H9 (cell line): ENCODE measurements around the gene SCUBE1. TPM values are rescaled to one million over a fixed set of nuclear protein-coding genes. Genes with fewer than 3 reads are reported as not detected.

ENCODE experiments used
- DNase-seq: peaks from one replicate; pipeline ENCODE4 v3.0.0-alpha.2; 2017
- H2AFZ ChIP-seq: one replicate; pipeline ENCODE4 v1.6.1; 2013; ENCODE audit warnings: mild to moderate bottlenecking, low read length, control low read depth, moderate library complexity
- H2AK5ac ChIP-seq: 2 replicates; pipeline ENCODE4 v1.6.1; 2013; ENCODE audit warnings: low read length, control low read depth, mixed read lengths; ENCODE audit not compliant: insufficient read length
- H2BK120ac ChIP-seq: one replicate; pipeline ENCODE4 v1.6.1; 2013; ENCODE audit warnings: low read depth, mild to moderate bottlenecking, low read length, control low read depth, inconsistent platforms; ENCODE audit not compliant: poor library complexity, severe bottlenecking
- H2BK12ac ChIP-seq: 2 replicates; pipeline ENCODE4 v1.6.1; 2013; ENCODE audit warnings: low read length, control low read depth, mixed read lengths, low read depth; ENCODE audit not compliant: insufficient read length
- H2BK15ac ChIP-seq: 2 replicates; pipeline ENCODE4 v1.6.1; 2013; ENCODE audit warnings: low read depth, low read length, control low read depth
- H2BK20ac ChIP-seq: one replicate; pipeline ENCODE4 v1.6.1; 2013; ENCODE audit warnings: low read depth, mild to moderate bottlenecking, low read length, control low read depth, inconsistent platforms; ENCODE audit not compliant: poor library complexity, severe bottlenecking
- H2BK5ac ChIP-seq: 2 replicates; pipeline ENCODE4 v1.6.1; 2013; ENCODE audit warnings: low read length, control low read depth, mixed read lengths; ENCODE audit not compliant: insufficient read length
- H3K14ac ChIP-seq: 2 replicates; pipeline ENCODE4 v1.6.1; 2013; ENCODE audit warnings: low read length, control low read depth; ENCODE audit not compliant: insufficient read depth
- H3K18ac ChIP-seq: 2 replicates; pipeline ENCODE4 v1.6.1; 2013; ENCODE audit warnings: low read depth, mild to moderate bottlenecking, mixed read lengths, low read length, control low read depth; ENCODE audit not compliant: insufficient read length
- H3K23ac ChIP-seq: 2 replicates; pipeline ENCODE4 v1.6.1; 2013; ENCODE audit warnings: low read length, control low read depth, mixed read lengths, low read depth; ENCODE audit not compliant: insufficient read length
- H3K23me2 ChIP-seq: 2 replicates; pipeline ENCODE4 v1.6.1; 2013; ENCODE audit warnings: low read depth, mild to moderate bottlenecking, mixed read lengths, low read length, control low read depth; ENCODE audit not compliant: insufficient read length, poor library complexity, severe bottlenecking
- H3K27ac ChIP-seq: 2 replicates; pipeline ENCODE4 v1.5.1; 2013; ENCODE audit warnings: low read length, control low read depth, mixed read lengths, low read depth; ENCODE audit not compliant: insufficient read length
- H3K27me3 ChIP-seq: 2 replicates; pipeline ENCODE4 v1.6.1; 2013; ENCODE audit warnings: low read length, control low read depth, inconsistent platforms; ENCODE audit not compliant: insufficient read depth
- H3K4ac ChIP-seq: 2 replicates; pipeline ENCODE4 v1.6.1; 2013; ENCODE audit warnings: low read depth, mild to moderate bottlenecking, control low read depth, inconsistent platforms, low read length, moderate library complexity
- H3K4me1 ChIP-seq: 2 replicates; pipeline ENCODE4 v1.6.1; 2013; ENCODE audit warnings: low read length, control low read depth, inconsistent platforms; ENCODE audit not compliant: insufficient read depth
- H3K4me2 ChIP-seq: 2 replicates; pipeline ENCODE4 v1.6.1; 2013; ENCODE audit warnings: low read length, control low read depth, mixed read lengths; ENCODE audit not compliant: insufficient read length, insufficient read depth
- H3K56ac ChIP-seq: 2 replicates; pipeline ENCODE4 v1.6.1; 2013; ENCODE audit warnings: low read depth, mild to moderate bottlenecking, mixed read lengths, low read length, control low read depth; ENCODE audit not compliant: insufficient read length
- H3K79me1 ChIP-seq: 2 replicates; pipeline ENCODE4 v1.6.1; 2013; ENCODE audit warnings: low read depth, mild to moderate bottlenecking, moderate library complexity, low read length, control low read depth, inconsistent platforms; ENCODE audit not compliant: insufficient read depth, poor library complexity, severe bottlenecking
- H3K79me2 ChIP-seq: 2 replicates; pipeline ENCODE4 v1.6.1; 2013; ENCODE audit warnings: low read length, control low read depth, inconsistent platforms; ENCODE audit not compliant: insufficient read depth
- H3K9ac ChIP-seq: 2 replicates; pipeline ENCODE4 v1.6.1; 2013; ENCODE audit warnings: low read length, control low read depth, mixed read lengths; ENCODE audit not compliant: insufficient read length; ENCODE audit errors: extremely low read depth
- H3K9me3 ChIP-seq: one replicate; pipeline ENCODE4 v1.6.1; 2013; ENCODE audit warnings: low read depth, low read length, inconsistent platforms; ENCODE audit not compliant: control insufficient read depth
- H3T11ph ChIP-seq: one replicate; pipeline ENCODE4 v1.6.1; 2013; ENCODE audit warnings: mild to moderate bottlenecking, low read length, control low read depth, inconsistent platforms
- H4K20me1 ChIP-seq: one replicate; pipeline ENCODE4 v1.6.1; 2013; ENCODE audit not compliant: control insufficient read depth, insufficient read length, insufficient read depth
- H4K5ac ChIP-seq: 2 replicates; pipeline ENCODE4 v1.6.1; 2013; ENCODE audit warnings: low read depth, mild to moderate bottlenecking, mixed read lengths, low read length, control low read depth; ENCODE audit not compliant: insufficient read length
- H4K8ac ChIP-seq: replicated peaks from 2 replicates; pipeline ENCODE4 v1.6.1; 2013; ENCODE audit warnings: low read length, control low read depth, mixed read lengths, low read depth; ENCODE audit not compliant: insufficient read length
- H4K91ac ChIP-seq: 2 replicates; pipeline ENCODE4 v1.6.1; 2013; ENCODE audit warnings: low read depth, mild to moderate bottlenecking, moderate library complexity, mixed read lengths, low read length, control low read depth; ENCODE audit not compliant: insufficient read length
- H3K27ac Mint-ChIP-seq, 3 experiments: 2 replicates in 2 of 3; 3 replicates in 1 of 3; pipeline ENCODE4 v1.8.0; 2020 to 2021; ENCODE audit warnings: mixed read lengths in 3 of 3, mild to moderate bottlenecking in 1 of 3, moderate library complexity in 1 of 3
- H3K27me3 Mint-ChIP-seq: 2 replicates; pipeline ENCODE4 v1.8.0; 2021; ENCODE audit warnings: low read depth, mild to moderate bottlenecking, moderate library complexity, mixed read lengths
- H3K36me3 Mint-ChIP-seq, 3 experiments: 2 replicates in 2 of 3; 3 replicates in 1 of 3; pipeline ENCODE4 v1.8.0; 2020 to 2021; ENCODE audit warnings: low read depth in 3 of 3, mixed read lengths in 3 of 3; ENCODE audit not compliant: insufficient read depth in 1 of 3
- H3K4me1 Mint-ChIP-seq, 2 experiments: 2 replicates each; pipeline ENCODE4 v1.8.0; 2020; ENCODE audit warnings: mixed read lengths in 2 of 2
- H3K4me3 Mint-ChIP-seq, 2 experiments: 2 replicates in 1 of 2; 3 replicates in 1 of 2; pipeline ENCODE4 v1.8.0; 2020 to 2021; ENCODE audit warnings: mild to moderate bottlenecking in 2 of 2, mixed read lengths in 2 of 2, moderate library complexity in 1 of 2
- H3K9me3 Mint-ChIP-seq, 2 experiments: 2 replicates in 1 of 2; 3 replicates in 1 of 2; pipeline ENCODE4 v1.8.0; 2020; ENCODE audit warnings: mild to moderate bottlenecking in 2 of 2, mixed read lengths in 2 of 2, moderate library complexity in 1 of 2
- WGBS: extraction: QIAGEN DNeasy Blood & Tissue Kit; methylation state at CpG from one replicate; pipeline ENCODE4 v1.1.7; 2013; ENCODE audit warnings: missing lambda C conversion rate, low lambda C conversion rate, mixed read lengths; ENCODE audit not compliant: insufficient read length; ENCODE audit errors: extremely low coverage; 5-methylcytosine and 5-hydroxymethylcytosine counted together
- total RNA-seq: library from RNA; stranded (reverse); gene quantifications from 2 replicates; pipeline ENCODE4 v1.2.1, GENCODE V29; 2021
- TF ChIP-seq, protein P1 (sequence below): fragments of 200-600 bp; sonication (generic); conservative IDR thresholded peaks from 3 replicates; pipeline ENCODE4 v1.8.0; 2021; ENCODE audit warnings: antibody characterized with exemption, mild to moderate bottlenecking

The SCUBE1 gene
- total RNA-seq, 1 experiment from 2014 or later: 1.2 TPM

DNA sequence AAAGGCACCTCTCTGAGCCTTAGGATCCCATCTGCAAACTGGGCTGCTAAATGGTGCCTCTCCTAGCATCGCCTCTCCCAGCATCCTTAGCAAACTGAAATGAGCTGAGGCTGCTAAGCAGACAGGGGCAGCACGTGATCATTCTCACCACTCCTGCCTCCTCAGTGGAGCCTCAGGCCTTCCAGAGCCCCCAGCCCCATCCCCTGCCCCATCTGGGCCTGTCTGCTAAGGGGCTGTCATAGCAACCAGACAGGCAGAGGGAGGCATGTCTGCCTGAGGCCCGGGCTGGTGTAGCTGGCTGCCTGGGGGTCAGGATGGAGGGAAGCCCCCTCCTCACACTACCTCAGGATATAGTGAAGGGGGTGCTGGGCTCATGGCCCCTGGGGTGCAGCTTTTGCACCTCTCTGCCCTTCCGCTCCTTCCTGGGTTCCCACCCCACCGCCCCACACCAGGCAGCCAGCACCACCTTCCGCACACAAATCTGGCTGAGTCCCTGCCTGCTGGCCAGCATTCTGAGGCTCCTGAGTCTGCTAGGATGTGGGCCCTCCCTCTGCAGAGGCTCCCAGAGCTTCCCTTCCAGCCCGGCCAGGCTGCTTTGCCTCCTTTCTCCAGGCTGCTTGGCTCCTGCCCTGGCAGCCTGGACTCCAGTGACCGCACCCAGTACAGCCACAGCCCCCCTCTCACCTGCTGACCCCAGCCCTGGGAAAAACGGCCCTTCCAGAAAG is 108.7 kb downstream of the SCUBE1 start:
- Histone ChIP-seq H2BK120ac (no peak overlapping the region), H3K14ac (no peak overlapping the region), H2BK5ac (no peak overlapping the region), H4K91ac (no peak overlapping the region), H3K23ac (no peak overlapping the region), H4K5ac (no peak overlapping the region), H2BK15ac (no peak overlapping the region), H4K8ac (no peak overlapping the region), H3K4me1 (no peaks in the 10 kb centered on the region), H3K23me2 (no peaks in the 10 kb centered on the region), H2AK5ac (no peak overlapping the region), H3K79me1 (no peaks in the 10 kb centered on the region), H2AFZ (no peak overlapping the region), H4K20me1 (no peaks in the 10 kb centered on the region), H3K4ac (no peak overlapping the region), H3K56ac (no peak overlapping the region), H3T11ph (no peak overlapping the region), H3K79me2 (no peaks in the 10 kb centered on the region), H2BK20ac (no peak overlapping the region), H2BK12ac (no peak overlapping the region), H3K9ac (no peak overlapping the region), H3K27me3 (no peaks in the 10 kb centered on the region), H3K18ac (no peak overlapping the region), H3K4me2 (no peak overlapping the region), H3K9me3 (no peaks in the 10 kb centered on the region), H3K27ac (no peak overlapping the region)
- no peak overlapping the region for H3K4me3 Mint-ChIP-seq
- H3K36me3 Mint-ChIP-seq: no peaks in the 10 kb centered on the region
- no peaks in the 10 kb centered on the region; a peak in 1 of 5 replicates for H3K9me3 Mint-ChIP-seq
- TF ChIP-seq, protein P1, sequence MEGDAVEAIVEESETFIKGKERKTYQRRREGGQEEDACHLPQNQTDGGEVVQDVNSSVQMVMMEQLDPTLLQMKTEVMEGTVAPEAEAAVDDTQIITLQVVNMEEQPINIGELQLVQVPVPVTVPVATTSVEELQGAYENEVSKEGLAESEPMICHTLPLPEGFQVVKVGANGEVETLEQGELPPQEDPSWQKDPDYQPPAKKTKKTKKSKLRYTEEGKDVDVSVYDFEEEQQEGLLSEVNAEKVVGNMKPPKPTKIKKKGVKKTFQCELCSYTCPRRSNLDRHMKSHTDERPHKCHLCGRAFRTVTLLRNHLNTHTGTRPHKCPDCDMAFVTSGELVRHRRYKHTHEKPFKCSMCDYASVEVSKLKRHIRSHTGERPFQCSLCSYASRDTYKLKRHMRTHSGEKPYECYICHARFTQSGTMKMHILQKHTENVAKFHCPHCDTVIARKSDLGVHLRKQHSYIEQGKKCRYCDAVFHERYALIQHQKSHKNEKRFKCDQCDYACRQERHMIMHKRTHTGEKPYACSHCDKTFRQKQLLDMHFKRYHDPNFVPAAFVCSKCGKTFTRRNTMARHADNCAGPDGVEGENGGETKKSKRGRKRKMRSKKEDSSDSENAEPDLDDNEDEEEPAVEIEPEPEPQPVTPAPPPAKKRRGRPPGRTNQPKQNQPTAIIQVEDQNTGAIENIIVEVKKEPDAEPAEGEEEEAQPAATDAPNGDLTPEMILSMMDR: no peak
- H3K4me1 Mint-ChIP-seq: peaks cover 8 to 13% of the 10 kb centered on the region in 2 experiments
- no peak overlapping the region; a peak in 1 of 7 replicates for H3K27ac Mint-ChIP-seq
- no peak for DNase-seq
- WGBS: no CpG with 5 or more reads among the region's 9 CpGs
- H3K27me3 Mint-ChIP-seq: peaks cover 2% of the 10 kb centered on the region; the same call in 1 of the 2 replicates
